ENCODE measurements around the gene PHF23. TPM values are rescaled to one million over a fixed set of nuclear protein-coding genes. Genes with fewer than 3 reads are reported as not detected.

Gene PHF23
- total and polyA plus RNA-seq, 9 of the 15 experiments (the other 6 are each of a cell fraction or from before 2014, with no cell fraction given) = 7.4 to 87.5 (median 33.7) TPM

DNA sequence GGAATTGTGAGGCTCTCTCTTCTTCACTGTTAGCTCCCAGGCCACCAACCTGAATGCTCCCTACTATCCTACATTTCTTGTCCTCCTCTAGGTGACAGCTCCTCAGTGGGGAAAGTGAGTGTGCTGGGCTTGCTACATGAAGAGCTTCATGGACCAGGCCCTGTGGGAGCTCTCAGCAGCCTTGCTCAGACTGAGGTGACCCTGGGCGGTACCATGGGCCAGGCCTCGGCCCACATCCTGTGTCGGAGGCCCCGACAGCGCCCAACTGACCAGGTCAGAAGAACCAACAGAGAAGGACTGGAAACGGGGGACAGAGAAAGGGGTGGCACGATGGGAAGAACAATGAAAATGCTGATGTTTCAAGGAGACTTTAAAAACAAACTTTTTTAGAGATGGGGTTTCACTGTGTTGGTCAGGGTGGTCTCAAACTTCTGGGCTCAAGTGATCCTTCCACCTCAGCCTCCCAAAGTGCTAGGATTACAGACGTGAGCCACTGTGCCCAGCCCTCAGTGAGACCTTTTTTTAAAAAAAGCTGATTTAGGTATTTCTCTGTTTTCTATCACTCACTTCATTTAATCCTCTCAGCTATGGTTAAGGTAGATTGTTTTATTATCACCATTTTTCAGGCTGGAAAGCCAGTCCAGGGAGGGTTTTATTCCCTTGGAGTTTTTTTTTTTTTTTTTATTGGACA, 17.7 kb upstream of the PHF23 start (continued):
- TF ChIP-seq, protein P1, sequence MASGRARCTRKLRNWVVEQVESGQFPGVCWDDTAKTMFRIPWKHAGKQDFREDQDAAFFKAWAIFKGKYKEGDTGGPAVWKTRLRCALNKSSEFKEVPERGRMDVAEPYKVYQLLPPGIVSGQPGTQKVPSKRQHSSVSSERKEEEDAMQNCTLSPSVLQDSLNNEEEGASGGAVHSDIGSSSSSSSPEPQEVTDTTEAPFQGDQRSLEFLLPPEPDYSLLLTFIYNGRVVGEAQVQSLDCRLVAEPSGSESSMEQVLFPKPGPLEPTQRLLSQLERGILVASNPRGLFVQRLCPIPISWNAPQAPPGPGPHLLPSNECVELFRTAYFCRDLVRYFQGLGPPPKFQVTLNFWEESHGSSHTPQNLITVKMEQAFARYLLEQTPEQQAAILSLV (tag; IDR thresholded peaks at IDR 0.05) = no peak
- TF ChIP-seq FOXA1 (IDR thresholded peaks at IDR 0.05; ENCODE audit: borderline replicate concordance) = no peak
- TF ChIP-seq POLR2H (tag; IDR thresholded peaks at IDR 0.05; ENCODE audit: low read depth) = no peak
- no peak for TF ChIP-seq TARDBP (IDR thresholded peaks at IDR 0.05)
- TF ChIP-seq SP2 (IDR thresholded peaks at IDR 0.05; ENCODE audit: extremely low read depth, low read depth, low read length, poor library complexity, severe bottlenecking) = no peak
- TF ChIP-seq SREBF1 (IDR thresholded peaks at IDR 0.05; ENCODE audit: borderline replicate concordance, low read depth, low read length) = no peak
- no peak for TF ChIP-seq MAFF (IDR thresholded peaks at IDR 0.05; ENCODE audit: low read length)
- TF ChIP-seq CBFA2T3 (IDR thresholded peaks at IDR 0.05) = no peak

- Histone ChIP-seq H4K20me1 (replicated peaks; ENCODE audit: control insufficient read depth, insufficient read depth, low read length) (no peaks in the 10 kb centered on the region), H2AFZ (ENCODE audit: low read depth, low read length) (no peak overlapping the region), H3K79me2 (ENCODE audit: control insufficient read depth, insufficient read depth, low read length) (peaks cover 36% of the 10 kb centered on the region), H3K9ac (ENCODE audit: insufficient read depth in 1 of 2, low read depth in 2 of 2, low read length in 2 of 2) (no peak overlapping the region), H3K9me1 (ENCODE audit: control insufficient read depth, insufficient read depth, low read length) (no peaks in the 10 kb centered on the region), H3K9me3 (replicated peaks; ENCODE audit: control insufficient read depth, insufficient read depth, low read depth, low read length) (no peaks in the 10 kb centered on the region), H3K27me3 (ENCODE audit: control insufficient read depth in 2 of 2, insufficient read depth in 2 of 2, low read length in 2 of 2) (no peaks in the 10 kb centered on the region), H3K36me3 (ENCODE audit: control insufficient read depth, insufficient read depth, low read length) (peaks cover 54% of the 10 kb centered on the region; the same call in 2 of the 3 replicates), H3K4me3 (no peak overlapping the region), H3K4me2 (ENCODE audit: insufficient read depth, low read length) (no peak overlapping the region), H3K4me1 (replicated peaks in 1 of 2; ENCODE audit: control insufficient read depth in 2 of 2, insufficient read depth in 2 of 2, low read length in 2 of 2) (peaks cover 5 to 11% of the 10 kb centered on the region in 2 experiments; a peak in 4 of 5 replicates), H3K27ac (ENCODE audit: extremely low read depth, low read depth, low read length) (no peak overlapping the region)
- no peak for ATAC-seq
- no peak for FAIRE-seq
- POLR2A ChIA-PET = interaction anchor here (0.6 to 2.0 kb wide), 4 partner anchors 10 to 77 kb away, joined by 3 to 8 read pairs (median 4); partner anchors contain the start of gene SLC2A4
- no peak for DNase-seq (ENCODE audit: extremely low read depth in 1 of 4, low spot score in 3 of 4)
- in situ Hi-C loops (cut with MboI) = no loop called here
- intact Hi-C loops (cut with micrococcal nuclease) = no loop called here
- BruUV-seq (replicated peaks) = no TSS peak
- WGBS (ENCODE audit: insufficient coverage, low coverage, missing lambda C conversion rate) = 98% methylated on average over 4 of the region's 4 CpGs
- CTCF ChIA-PET (ENCODE audit: low intra/inter-chr PET ratio) = no interaction called here
- TF ChIP-seq MCM7 (IDR thresholded peaks at IDR 0.05) = no peak
- no peak for TF ChIP-seq ADNP (tag; IDR thresholded peaks at IDR 0.05)
- TF ChIP-seq ZNF165 (CRISPR knock-in tag; IDR thresholded peaks at IDR 0.05; ENCODE audit: borderline replicate concordance) = no peak
- TF ChIP-seq CREB3L1 (IDR thresholded peaks at IDR 0.05; ENCODE audit: borderline replicate concordance, low read depth) = no peak
- no peak for TF ChIP-seq RHOXF2B (CRISPR knock-in tag; conservative IDR thresholded peaks at IDR 0.05)
- TF ChIP-seq SPI1 (IDR thresholded peaks at IDR 0.05; ENCODE audit: borderline replicate concordance, low read depth, low read length) = no peak
- TF ChIP-seq, protein P2, sequence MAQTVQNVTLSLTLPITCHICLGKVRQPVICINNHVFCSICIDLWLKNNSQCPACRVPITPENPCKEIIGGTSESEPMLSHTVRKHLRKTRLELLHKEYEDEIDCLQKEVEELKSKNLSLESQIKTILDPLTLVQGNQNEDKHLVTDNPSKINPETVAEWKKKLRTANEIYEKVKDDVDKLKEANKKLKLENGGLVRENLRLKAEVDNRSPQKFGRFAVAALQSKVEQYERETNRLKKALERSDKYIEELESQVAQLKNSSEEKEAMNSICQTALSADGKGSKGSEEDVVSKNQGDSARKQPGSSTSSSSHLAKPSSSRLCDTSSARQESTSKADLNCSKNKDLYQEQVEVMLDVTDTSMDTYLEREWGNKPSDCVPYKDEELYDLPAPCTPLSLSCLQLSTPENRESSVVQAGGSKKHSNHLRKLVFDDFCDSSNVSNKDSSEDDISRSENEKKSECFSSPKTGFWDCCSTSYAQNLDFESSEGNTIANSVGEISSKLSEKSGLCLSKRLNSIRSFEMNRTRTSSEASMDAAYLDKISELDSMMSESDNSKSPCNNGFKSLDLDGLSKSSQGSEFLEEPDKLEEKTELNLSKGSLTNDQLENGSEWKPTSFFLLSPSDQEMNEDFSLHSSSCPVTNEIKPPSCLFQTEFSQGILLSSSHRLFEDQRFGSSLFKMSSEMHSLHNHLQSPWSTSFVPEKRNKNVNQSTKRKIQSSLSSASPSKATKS (CRISPR knock-in tag; IDR thresholded peaks at IDR 0.05) = no peak
- no peak for TF ChIP-seq KHSRP (IDR thresholded peaks at IDR 0.05)
- no peak for TF ChIP-seq ZNF830 (CRISPR knock-in tag; IDR thresholded peaks at IDR 0.05)
- no peak for TF ChIP-seq DNMT1 (IDR thresholded peaks at IDR 0.05)
- no peak for TF ChIP-seq ZNF347 (CRISPR knock-in tag; IDR thresholded peaks at IDR 0.05; ENCODE audit: low read depth)
- no peak for TF ChIP-seq ZNF282 (CRISPR knock-in tag; IDR thresholded peaks at IDR 0.05)
These were observed 15.3 kb upstream of the PHF23 start for GRCh38 chr17:7254511-7254910.

All from K562 (cell line).